Fibroblast of skin of scalp (primary cell): Measurements from ENCODE around the gene SSBP2.

Experiments
- DNase-seq: peaks from one replicate; pipeline ENCODE4 v3.0.0-alpha.2; 2013

SSBP2 gene

DNA sequence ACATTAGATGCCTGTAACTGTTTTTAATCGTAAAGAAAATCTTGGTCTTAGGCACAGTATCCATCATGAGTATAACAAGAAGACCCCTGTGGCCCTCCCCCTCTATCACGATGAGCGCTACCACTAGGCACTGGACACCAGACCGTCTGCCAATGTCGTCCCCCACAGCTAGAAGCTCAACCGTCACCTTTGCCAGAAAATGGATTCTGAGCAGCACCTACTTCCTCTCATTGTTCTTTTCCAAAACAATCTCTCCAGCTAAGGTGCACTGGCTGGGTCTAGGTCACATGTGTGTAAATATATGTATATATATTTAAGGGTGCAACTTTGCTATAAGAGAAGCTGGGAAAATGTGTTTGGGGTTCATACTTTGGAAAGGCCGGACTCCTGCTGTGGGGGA is 15.7 kb upstream of the SSBP2 start:
- no peak for DNase-seq

DNA sequence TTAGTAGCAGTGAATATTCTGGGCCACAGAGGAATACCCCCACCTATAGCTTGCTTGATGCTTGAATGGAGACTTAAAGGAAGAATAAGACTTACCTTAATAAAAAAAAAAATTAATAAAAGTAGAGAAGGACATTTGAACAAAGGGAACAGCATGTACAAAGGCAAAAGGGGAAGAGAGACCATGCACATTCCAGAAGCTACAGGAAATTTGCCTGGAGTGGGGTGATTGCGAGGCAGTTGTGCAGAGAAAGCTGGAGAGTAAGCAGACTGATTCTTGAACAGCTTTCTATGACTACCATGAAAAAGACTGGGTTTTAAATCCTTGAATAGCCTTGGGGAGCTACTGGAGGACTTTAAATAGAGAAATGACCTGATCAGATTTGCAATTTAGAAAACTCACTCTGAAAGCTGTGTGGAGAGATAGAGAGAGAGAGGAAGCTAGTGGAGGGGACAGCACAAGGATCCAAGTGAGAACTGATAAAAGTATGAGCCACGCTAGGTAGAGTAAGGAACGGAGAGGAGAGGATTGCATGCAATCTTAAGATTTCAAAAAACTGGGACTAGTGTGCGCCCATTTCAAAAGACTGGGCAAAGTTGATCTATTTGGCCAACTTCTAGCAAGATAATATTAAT is 12.5 kb upstream of the SSBP2 start:
- no peak for DNase-seq

DNA sequence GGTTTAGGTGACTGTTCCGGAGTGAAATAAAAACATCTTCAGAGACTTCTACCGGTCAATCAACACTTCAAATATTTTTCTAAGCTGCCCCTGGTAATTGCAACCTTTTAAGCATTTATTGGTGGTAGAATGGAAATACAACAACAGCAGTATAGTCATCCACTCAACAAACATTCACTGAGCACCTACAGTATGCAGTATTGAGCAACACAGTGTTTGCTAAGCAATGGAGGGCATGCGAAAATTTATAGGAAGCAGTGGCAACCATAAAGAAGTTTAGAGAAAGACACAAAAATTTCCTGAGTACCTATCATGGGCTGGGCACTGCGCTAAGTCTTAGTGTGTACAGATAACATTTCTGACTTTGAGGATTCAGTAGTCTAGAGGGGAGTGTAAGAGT is 12.0 kb upstream of the SSBP2 start:
- no peak for DNase-seq

DNA sequence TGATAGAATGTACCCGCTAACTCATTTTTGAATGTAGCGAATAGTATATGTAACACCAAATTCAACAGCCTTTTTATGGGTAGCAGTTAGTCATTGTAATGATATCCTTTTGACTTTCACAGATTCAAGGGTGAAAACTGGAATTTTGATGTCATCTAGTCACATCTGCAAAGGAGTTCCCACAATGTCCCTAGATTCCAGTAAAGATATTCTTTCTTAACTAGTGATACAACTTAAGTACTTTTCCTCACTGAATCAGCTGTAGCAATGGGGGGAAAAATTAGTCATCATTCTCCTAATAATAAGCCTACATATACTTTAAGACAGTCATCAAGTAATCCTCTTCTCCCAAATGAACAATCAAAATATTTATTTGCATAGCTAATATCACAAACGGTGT is 11.5 kb upstream of the SSBP2 start:
- DNase-seq = peak; percentile 37

DNA sequence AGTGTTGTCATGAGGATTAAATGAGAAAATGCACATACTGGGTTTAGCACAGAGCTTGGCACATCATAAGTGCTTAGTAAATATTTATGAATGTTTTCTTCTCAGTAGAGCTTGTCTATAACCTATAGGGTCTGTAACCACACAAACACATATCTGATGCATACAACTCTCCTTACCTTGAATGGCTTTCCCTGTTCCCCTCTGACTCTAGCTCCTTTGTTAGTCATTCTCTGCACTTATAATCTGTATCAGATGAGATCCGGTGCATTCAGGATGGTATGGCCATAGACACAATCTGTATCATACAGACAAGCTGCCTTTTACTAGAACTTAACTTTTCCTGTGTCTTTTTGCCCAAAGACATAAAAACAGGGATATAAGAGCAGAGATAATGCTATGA is 11.1 kb upstream of the SSBP2 start:
- DNase-seq = no peak

DNA sequence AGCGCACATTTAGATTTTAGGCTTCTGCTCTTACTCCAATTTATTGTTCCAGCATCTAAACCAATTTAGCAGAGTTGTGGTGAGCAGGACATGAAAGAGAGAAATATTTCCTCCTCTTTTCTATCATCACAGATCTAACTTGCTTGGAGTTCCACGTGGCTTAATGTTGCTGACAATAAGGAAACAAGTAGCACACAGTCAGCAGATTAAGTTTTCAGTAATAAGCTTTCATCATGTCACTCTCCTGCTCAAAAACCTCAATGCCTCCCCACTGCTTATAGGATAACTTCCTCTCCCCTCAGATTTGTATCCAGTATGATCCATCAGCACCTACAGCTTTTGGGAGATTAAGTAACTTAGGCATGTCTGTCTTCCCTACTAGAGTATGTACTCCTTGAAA is 10.4 kb upstream of the SSBP2 start:
- no peak for DNase-seq

DNA sequence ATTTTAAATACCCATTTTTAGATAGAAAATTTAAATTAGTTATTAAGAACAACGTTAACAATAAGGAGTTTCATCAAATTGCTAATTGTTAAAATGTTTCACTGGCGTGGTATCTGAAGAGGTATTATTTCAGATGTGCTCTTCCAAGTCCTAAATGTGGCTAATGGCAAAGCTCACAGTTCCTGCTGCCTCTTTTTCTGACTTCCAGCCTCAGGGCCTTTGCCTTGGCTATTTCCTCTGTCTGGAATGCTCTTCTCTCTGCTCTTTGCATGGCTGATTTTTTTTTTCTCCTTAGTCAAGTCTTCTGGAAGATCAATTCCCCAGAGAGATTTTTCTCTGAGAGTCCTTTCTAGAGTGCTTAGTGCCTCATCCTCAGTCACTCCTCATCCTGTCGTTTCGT is 9.6 kb upstream of the SSBP2 start:
- DNase-seq = peak; percentile 34

DNA sequence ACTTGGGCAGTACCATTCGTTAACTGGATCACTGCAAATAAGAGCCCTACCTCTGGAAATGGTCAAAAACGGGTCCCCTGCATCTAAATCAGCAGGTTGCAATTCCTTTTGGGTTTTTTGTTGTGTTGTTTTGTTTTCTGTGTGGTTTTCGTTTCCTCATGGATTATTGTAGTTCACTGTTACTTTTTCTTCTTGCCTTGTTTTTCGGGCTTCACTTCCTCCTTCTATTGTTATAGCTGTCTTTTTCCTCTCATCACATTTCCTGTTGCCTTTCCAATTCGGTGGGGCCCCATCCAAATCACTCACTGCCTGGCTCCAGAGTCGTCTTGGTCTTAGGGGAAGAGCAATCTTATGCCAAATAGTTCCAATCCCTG is 8.7 kb upstream of the SSBP2 start:
- DNase-seq = no peak

DNA sequence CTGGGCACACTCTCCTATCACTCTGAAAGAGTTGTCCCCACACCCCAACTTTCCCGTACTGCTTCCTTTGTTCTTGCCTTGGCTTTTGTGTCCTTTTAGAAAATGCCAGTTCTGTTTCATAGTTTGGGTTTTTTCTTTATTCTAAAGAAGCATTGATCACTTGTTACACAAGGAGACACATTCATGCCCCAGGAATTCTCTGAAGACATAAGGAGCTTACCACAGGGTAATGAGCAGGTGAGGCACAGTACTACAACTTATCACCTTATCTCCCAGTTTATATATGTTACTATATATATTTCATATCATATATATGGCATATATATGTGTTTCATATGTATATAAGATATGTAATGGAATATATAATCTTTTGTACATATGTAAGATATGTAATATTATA is 6.5 kb upstream of the SSBP2 start:
- DNase-seq = no peak

DNA sequence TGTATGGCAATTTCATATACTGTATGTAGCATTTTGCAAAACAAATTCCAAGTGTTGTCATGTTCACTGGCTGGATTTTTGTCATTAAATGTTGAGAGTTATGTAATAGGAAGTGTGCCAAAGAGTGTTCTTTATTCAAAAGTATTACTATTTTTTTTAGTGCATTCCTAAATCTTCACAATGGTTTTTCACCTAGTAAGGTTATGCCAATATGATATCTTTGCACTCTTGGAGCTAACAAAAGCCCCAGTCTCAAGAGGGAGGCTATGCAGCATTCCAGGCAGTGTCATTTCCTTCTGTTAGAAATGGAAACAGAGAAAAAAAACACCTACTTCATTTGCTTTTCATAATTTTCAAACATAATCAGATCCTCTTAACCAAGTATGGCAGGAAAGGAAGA is 5.1 kb upstream of the SSBP2 start:
- DNase-seq = no peak

DNA sequence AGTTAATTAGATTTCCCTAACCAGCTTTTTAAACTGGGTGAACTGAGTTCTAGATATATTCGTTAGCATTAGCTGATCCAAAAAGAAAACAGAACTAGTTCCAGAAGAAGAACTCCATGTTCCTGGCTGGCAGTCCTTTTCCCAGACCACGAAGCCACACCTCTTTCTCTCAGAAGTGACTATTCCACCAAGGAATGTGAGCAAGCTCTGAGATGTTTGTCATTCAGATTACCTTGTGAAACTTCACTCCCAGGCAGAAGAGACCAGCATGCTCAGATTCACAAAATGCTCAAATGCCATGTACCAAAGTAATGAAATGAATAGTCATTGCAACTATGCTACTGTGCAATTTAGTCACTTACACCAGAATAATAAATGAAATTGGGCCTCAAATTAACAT is 4.4 kb upstream of the SSBP2 start:
- peak; percentile 91 for DNase-seq

DNA sequence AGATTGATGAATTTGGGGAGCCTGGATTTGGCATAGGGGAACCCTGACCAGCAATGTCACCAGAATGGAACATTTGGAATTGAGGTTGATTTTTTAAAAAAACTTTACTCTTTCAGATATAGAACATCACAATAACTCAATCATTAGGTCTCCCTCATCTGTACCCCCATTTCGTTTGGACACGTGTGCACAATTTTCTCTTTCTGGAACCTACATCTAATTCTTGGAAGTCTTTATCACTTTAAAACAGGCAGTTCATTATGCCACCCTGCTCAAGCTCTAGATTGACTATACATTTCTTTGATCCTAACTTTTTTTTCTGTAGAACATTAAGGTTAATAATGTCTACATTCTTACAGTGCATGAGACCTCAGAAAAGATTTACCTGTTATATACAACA is 3.7 kb upstream of the SSBP2 start:
- no peak for DNase-seq

DNA sequence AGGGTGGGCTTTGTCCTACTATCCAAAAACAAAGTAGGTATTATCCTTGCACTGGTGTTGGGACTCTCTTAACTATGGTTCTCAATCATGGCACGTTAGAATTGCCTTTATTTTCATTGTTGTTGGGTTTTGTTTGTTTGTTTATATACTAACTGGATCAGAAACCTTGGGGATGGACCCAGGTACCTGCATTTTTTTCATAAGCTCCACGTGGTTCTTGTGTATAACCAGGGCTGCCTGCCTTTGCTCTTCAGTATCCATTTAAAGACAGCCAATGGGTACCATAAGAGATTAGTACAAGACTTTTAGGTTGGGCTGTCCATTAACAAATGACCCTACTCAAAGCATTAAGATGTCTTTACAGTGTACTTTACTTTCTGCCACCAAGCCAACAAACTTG is 2.5 kb upstream of the SSBP2 start:
- no peak for DNase-seq

DNA sequence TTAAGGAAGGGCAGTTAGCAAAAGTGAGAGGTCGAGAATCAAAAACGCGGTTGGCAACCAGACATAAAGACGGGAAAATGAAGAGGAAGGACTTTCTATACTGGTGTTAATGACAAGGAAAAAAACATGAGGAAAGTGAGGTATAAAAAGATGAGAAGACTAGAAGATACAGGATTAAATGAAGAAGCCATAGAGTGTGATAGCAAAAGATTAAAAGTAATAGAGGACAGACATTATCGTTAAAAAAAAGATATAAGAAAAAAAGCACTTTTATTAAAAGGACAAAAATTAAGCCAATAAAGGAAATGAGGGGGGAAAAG is 1.7 kb upstream of the SSBP2 start:
- DNase-seq = no peak

DNA sequence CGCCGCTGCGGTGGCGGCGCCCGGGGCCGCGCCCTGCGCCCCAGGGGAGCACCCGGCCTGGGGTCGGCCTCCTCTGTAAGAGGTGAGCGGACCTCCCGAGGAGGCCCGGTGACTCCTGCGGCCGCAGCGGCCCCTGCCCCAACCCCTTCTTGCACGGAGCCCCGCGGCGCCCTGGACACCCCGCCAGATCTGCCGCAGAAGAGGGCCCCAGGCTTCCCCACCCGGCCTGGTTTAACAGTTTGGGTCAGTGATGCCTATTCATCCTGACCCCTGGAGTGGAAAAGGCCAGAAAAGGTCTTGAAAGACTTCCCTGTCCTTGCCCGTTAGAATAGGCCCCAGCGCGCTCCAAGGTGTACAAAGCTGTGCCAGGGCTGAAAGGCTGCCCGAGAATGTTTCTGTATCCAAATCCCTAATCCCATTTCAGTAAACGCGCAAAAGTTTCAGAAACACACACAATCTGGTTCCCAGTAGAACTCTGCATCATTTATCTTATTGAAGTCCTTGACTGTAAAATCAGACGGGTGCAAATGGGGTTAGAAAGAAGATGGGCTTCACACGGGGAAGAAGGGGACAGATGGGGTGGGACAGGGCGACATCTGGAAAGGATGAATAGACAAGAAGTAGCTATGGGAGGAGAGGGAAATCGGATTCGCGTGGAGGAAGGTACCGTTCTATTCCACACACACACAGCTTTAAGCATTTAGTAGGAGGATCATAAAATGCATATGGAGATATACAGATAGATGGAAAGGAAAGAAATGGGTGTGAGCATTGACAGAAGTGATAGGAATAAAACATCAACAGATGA is 1.1 kb upstream of the SSBP2 start:
- DNase-seq = peak; percentile 13

DNA sequence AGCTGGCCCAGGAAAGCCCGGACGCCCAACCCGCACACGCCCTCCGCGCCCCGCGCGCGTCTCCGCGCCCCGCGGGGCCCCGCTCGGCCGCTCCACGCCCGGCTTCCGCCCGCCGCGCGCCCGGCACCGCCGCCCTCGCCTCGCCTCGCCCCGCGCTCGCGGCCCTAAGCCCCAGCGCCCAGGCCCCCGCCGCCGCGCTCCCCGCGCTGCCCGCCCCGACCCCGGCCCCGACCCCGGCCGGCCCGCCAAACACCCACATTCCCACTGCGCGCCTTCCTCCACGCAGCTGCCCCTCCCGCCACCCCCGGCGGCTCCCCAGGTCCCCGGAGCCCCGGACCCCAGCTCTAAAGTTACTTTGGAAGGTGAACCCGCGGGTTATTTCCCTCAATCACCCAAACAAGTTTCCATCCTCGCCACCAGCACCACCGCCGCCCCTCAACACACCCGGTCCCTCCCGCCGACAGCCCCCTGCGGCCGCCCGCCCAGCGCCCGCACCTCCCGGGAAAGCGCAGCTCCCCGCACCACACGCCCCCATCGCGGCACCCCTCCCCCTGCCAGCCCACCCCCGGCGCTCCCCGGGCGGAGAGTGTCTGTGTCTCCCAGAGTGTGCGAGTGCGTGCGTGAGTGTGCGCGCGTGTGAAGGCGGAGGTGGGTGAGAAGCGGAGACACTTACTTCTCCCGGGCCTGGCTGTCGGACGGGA is 439 bp downstream of the SSBP2 start:
- no peak for DNase-seq

DNA sequence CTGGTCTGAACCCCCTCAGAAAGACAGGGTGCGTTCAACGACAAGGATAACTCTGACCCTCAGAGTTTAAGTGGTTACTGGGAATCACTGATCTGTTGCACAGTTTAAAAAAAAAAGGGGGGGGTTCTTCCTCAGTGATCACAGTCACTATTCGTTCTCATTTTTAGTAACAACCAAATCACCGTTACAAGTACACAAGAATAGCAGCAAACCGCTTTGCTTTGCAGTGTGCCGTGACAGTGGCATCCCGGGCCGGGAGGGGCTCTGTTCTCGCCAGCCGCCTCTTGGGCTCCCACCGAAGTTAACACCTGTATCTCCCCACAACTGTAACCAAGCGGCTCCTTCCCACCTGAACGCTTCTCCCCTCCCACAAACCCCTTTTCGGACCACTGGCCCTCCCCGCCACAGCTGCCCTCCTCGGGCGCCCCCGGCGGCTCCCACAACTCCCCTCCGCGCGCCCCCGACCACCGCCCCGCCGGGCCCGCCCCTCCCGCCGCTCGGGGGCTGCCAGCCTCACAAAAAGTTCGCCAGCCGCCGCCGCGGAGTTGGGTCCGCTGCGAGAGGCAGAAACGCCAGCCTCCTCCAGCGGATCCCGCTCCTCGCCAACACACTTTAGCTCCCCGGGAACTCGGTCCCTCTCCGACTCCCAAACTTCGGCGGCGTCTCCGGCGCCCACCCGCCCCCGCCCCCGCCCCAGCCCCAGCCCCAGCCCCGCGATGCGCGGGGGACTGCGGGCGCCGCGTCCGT is 1.2 kb downstream of the SSBP2 start:
- DNase-seq = peak; percentile 15

DNA sequence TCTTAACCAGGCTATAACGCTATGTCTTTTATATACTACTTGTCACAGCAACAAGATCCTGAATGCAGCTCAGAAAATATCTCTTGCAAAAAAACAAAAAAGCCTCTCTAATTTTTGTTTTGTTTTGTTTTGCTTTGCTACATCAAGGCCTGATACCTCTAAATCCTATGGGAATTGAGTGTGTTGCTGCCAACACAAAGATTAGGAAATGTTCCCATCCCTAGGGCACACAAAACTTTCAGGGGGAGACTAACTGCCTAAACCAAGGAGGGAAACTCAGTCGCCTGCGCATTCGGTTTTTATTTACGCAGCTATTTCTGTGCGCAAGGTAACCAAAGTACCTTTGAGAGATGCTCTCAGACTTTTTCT is 1.7 kb downstream of the SSBP2 start:
- no peak for DNase-seq

DNA sequence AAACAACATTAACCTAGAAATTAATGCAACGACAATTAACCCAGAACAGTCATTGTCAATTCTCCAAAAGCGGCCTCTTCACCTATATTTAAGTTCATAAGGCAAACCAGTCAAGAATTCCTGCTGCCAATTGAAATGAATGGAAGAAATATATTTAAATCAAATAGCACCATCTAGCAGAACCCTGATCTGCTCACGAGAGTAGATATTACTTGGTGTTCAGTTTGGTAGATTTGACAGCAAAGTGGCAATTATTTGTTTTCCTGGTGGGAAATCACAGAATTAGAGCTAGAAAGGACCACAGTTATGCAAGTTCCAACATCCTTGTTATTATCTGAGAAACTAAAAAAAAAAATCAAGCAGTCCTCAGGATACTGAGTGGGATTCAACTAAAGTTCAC is 2.3 kb downstream of the SSBP2 start:
- DNase-seq = peak; percentile 20

DNA sequence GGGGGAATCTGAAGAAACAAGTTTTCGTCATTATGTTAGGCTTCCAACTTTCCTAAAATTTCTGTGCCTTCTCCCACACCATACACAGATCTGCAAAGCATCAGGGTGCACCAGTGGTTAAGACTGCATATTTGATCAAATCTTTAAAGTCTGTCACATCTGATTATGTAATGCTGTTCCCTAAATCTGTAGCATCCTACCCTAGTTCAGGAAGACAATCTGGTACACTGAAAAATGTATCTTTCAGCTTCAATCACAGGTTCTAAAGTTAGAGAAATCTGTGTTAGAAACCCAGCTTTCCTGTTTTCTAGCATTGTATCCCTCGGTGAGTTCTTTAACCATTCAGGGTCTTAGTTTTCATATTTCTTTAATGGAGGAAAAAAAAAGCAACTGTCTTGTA is 3.9 kb downstream of the SSBP2 start:
- no peak for DNase-seq

DNA sequence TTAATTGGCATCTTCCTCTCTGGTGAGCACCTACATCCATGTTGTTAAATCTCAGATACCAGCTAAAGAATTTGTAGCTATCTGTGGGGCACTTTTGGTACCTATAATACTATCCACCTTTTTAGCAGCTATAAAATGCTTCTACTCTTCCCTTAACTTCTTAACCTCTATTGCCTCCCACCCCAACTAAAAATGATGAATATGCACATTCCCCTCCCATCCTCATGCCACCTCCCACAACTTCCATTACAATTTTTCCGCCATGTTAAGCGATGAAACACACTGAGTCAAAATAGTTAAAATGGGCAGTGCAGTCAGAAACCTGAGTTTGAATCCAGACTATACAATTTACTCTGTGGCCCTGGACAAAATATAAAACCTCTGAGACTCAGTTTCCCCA is 10.1 kb downstream of the SSBP2 start:
- no peak for DNase-seq

DNA sequence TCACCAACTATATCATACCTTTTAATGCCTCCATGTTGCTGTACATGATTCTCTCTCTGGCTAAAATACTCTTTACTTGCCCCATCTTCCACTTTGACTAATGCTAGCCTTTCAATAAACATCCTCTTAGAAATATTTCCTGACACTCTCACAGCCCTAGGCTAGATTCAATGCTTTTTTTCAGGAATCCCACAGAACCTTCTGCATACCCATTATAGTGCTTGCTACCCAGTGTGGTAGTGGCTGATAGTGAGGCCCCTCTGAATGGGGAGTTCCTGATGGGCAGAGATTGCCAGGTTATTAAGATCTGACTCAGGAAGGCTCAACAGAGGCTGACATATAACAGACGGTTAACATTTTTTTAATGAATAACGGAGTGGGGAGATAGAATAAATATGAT is 11.6 kb downstream of the SSBP2 start:
- DNase-seq = no peak

DNA sequence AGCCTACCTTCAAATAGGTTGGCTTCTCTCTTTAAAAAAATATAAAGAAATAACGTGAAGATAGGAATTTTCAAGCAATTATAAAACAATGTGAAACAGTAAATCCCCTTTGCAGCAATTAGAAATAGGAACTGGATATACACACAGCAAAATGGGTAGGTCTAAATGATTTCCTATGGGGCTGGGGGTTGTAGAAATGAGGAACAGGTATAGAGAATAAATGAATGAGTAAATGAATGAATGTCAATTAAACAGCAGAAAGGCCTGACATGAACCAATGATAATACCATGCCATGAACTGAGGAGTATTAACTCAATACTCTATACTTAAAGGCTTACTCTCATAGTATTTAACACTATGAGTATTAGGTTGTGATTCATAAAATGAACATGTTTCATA is 21.6 kb downstream of the SSBP2 start:
- no peak for DNase-seq

DNA sequence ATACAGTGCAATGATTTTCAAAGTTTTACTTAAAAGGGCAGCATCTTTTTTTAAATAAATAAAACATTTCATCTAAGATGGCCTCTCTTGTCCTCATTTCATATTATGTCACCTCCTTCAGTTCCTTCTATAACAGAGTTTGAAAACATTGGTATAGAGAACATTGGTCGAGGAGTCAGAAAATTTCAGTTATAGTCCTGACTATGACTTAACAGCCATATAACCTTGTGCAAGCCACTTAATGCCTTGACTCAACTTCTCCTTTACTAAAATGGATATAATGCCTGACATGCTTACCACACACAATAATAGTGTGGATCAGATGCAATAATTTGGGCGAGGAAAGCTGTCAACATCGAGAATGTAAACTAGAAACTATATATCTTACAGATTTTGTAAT is 22.6 kb downstream of the SSBP2 start:
- DNase-seq = no peak
